Esophagus squamous epithelium (tissue), 5 donors: ENCODE measurements around the gene JUN. TPM values are rescaled to one million over a fixed set of nuclear protein-coding genes. Genes with fewer than 3 reads are reported as not detected.

ENCODE experiments used
- DNase-seq: peaks from one replicate; lab custom pipeline; 2025; lab: John Stamatoyannopoulos, UW
- H3K27ac ChIP-seq, 4 donors: fragments of 200-600 bp; sonication (generic); one replicate each; pipeline ENCODE4 v1.5.1; 2016 to 2019; ENCODE audit warnings: mild to moderate bottlenecking in 1 of 4
- H3K27me3 ChIP-seq, 4 donors: fragments of 200-600 bp; sonication (generic); 1 replicate in 3 of 4; 2 replicates in 1 of 4; pipeline versions ENCODE4 v1.5.1 to v1.6.0; 2017 to 2021; ENCODE audit warnings: antibody characterized with exemption in 1 of 4
- H3K36me3 ChIP-seq, 3 donors: fragments of 200-600 bp; sonication (generic); one replicate each; pipeline ENCODE4 v1.5.1; 2016 to 2019
- H3K4me1 ChIP-seq, 3 donors: fragments of 200-600 bp; sonication (generic); one replicate each; pipeline ENCODE4 v1.5.1; 2017 to 2019
- H3K4me3 ChIP-seq, 4 donors: fragments of 200-600 bp; sonication (generic); 1 replicate in 3 of 4; 2 replicates in 1 of 4; pipeline ENCODE4 v1.5.1; 2016 to 2019; ENCODE audit warnings: mild to moderate bottlenecking in 2 of 4, moderate library complexity in 1 of 4
- H3K9me3 ChIP-seq, 3 donors: fragments of 200-600 bp; sonication (generic); one replicate each; pipeline ENCODE4 v1.5.1; 2016 to 2019
- POLR2A ChIP-seq, 4 donors: fragments of 450-650 bp; IDR thresholded peaks; one replicate each; pipeline ENCODE4 v1.6.1; 2017; ENCODE audit warnings: antibody characterized with exemption in 4 of 4, mild to moderate bottlenecking in 4 of 4, moderate library complexity in 3 of 4
- WGBS, 2 donors: methylation state at CpG; one replicate each; pipeline ENCODE4 v1.1.5; 2018; 5-methylcytosine and 5-hydroxymethylcytosine counted together
- intact Hi-C: fragments of 100-400 bp; cut with DNase I; formaldehyde crosslinking; loops from one replicate; pipeline ENCODE4 v1.15.0; 2022
- total RNA-seq, 4 donors: library from RNA; depleted of rRNA; stranded (reverse); fragments of >200 nt; gene quantifications; one replicate each; pipeline ENCODE4 v1.1.0, GENCODE V29; 2016
- TF ChIP-seq, protein P1 (sequence below), 6 experiments: fragments of 450-650 bp in 4 of 6; fragments of 200-600 bp in 2 of 6; sonication (generic) in 2 of 6; IDR thresholded peaks; one replicate each; pipeline ENCODE4 v1.5.1; 2016 to 2019; ENCODE audit warnings: antibody characterized with exemption in 6 of 6, mild to moderate bottlenecking in 4 of 6, moderate library complexity in 4 of 6
- donor health status: DM: yes; HTN: yes; CAD: no.

The JUN gene
- total RNA-seq, 4 donors from 2014 or later, result 48.5 to 128 (median 66.1) TPM

DNA sequence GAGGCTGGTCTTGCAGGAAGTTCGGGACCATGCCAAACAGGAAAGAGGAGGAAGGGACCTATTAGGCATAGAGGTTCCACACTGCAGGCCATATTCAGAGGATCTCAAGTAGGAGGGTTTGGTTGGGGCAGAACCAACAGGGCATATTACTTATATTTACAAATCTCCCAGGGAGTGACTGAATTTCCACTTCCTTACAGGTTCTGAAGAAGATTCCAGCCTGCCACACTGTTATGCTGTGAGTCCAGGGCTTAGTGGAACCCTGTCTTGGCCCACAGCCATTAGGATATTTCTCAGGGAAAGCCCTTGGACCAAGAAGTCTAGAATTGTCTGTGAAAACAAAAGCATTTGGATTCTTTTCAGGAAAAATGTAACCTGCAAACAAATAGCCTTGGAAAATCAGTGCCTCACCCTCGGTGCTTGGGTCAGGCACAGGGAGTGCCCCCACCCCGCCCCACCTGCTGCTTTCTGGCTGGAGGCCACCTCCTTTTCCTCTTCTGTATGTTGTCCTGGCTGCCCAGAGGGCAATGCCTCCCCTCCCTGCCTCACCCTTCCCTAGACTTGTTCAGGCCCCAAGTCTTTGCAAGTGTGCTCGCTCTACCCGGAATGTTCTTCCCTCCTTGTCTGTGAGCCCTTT, 41.0 kb upstream of the JUN start:
- intact Hi-C loops, result no loop called here
- WGBS, 2 donors, result 32 to 44% methylated on average over 4 to 5 of the region's 5 CpGs

DNA sequence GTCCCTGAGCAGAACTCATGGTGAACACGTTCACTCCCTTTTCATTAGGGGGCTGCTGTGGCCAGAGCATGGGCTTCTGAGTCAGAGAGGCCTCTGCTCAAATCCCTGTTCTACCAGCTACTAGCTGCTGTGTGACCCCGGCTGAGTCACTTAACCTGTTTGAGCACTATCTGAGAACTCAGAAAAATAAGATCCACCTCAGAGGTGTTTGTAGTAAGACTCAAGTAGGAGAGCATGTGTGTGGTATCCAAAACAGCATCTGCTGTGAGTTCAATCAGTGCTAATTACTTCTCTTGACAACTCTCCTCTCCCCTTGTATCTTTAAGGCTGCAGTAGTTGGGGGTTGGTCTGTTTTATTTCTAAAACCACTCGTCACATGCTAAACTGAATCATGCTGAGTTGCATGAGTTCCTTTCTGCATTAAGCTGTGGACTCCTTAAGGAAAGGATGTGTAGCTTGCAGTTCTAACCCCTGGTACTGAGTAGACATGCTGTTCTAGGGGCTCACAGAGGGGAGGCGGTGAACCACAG, 39.7 kb upstream of the JUN start:
- TF ChIP-seq POLR2A (IDR thresholded peaks at IDR 0.05), result no peak
- TF ChIP-seq, protein P1, sequence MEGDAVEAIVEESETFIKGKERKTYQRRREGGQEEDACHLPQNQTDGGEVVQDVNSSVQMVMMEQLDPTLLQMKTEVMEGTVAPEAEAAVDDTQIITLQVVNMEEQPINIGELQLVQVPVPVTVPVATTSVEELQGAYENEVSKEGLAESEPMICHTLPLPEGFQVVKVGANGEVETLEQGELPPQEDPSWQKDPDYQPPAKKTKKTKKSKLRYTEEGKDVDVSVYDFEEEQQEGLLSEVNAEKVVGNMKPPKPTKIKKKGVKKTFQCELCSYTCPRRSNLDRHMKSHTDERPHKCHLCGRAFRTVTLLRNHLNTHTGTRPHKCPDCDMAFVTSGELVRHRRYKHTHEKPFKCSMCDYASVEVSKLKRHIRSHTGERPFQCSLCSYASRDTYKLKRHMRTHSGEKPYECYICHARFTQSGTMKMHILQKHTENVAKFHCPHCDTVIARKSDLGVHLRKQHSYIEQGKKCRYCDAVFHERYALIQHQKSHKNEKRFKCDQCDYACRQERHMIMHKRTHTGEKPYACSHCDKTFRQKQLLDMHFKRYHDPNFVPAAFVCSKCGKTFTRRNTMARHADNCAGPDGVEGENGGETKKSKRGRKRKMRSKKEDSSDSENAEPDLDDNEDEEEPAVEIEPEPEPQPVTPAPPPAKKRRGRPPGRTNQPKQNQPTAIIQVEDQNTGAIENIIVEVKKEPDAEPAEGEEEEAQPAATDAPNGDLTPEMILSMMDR (IDR thresholded peaks at IDR 0.05), result no peak
- Histone ChIP-seq H3K4me1 (peaks cover 16 to 56% (median 19%) of the 10 kb centered on the region in 3 donors), H3K9me3 (peaks cover 0 to 14% (median 0%) of the 10 kb centered on the region in 3 donors), H3K27me3 (no peaks in the 10 kb centered on the region), H3K27ac (peak overlapping the region in 3 of 4 donors; percentile 58 to 81 (median 70)), H3K36me3 (no peaks in the 10 kb centered on the region), H3K4me3 (no peak overlapping the region)
- no peak for DNase-seq
- intact Hi-C loops, result no loop called here
- 61% methylated on average over 4 of the region's 4 CpGs for WGBS, 2 donors

More for the DNA sequence above, 41.0 kb upstream of the JUN start:
- H3K27ac ChIP-seq, result peak overlapping the region; percentile 50 to 81 (median 64)
- no peak overlapping the region for H3K4me3 ChIP-seq
- H3K4me1 ChIP-seq, result peaks cover 16 to 53% (median 19%) of the 10 kb centered on the region in 3 donors
- H3K36me3 ChIP-seq, result no peaks in the 10 kb centered on the region
- DNase-seq, result no peak
- peaks cover 0 to 14% (median 0%) of the 10 kb centered on the region in 3 donors for H3K9me3 ChIP-seq
- TF ChIP-seq, protein P1 (IDR thresholded peaks at IDR 0.05), result no peak
- no peak for TF ChIP-seq POLR2A (IDR thresholded peaks at IDR 0.05)
- H3K27me3 ChIP-seq, result no peaks in the 10 kb centered on the region

DNA sequence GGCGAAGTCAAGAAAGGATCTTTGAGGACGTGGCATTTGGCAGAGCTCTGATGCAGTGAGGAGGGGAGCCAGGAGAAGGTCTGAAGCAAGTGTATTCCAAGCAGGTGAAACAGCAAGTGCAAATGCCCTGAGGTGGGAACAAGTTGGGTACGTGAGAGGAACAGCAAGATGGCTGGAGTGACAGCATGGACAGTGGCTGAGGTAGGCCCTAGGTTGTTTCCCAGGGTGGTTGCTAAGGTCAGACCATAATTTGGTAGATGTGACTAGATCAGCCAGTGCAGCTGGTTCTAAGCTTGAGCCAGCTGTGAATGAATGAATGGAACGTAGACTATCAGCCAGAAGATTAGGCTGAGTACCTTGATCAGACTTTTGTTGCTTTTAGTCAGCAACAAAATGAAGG, 37.5 kb upstream of the JUN start:
- Histone ChIP-seq H3K4me1 (peaks cover 19 to 68% (median 26%) of the 10 kb centered on the region in 3 donors), H3K27ac (peak overlapping the region in 2 of 4 donors; percentile 35 to 62), H3K36me3 (no peaks in the 10 kb centered on the region), H3K27me3 (no peaks in the 10 kb centered on the region), H3K9me3 (no peaks in the 10 kb centered on the region), H3K4me3 (no peak overlapping the region)
- intact Hi-C loops, result no loop called here
- 65 to 80% methylated on average over 4 of the region's 4 CpGs for WGBS, 2 donors
- TF ChIP-seq POLR2A (IDR thresholded peaks at IDR 0.05), result no peak
- TF ChIP-seq, protein P1 (IDR thresholded peaks at IDR 0.05), result no peak
- DNase-seq, result no peak

DNA sequence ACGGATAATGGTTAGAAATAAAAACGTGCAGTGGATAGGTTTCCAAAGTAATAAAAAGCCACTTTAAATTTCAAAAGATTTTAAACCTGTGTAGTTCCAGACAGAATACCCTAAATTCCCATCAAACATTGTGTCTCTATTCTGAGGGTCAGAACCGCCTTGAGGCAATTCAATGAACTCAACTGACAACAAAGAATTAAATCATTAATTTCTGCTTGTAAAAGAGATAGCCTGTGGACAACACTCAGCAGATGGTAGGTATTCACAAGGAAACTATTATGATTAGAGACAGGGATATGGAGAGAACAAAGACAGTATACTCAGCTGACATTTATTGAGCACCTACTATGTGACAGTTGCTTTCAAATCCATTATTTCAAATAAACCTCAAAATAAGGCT, 35.1 kb upstream of the JUN start:
- intact Hi-C loops, result loop anchor here (10.0 kb wide), 2 partner anchors 96 to 236 kb away; no protein-coding TSS in a partner anchor
- no peaks in the 10 kb centered on the region for H3K36me3 ChIP-seq
- WGBS, 2 donors, result 69 to 76% methylated on average over 3 of the region's 3 CpGs
- H3K27me3 ChIP-seq, result no peaks in the 10 kb centered on the region
- H3K27ac ChIP-seq, result no peak overlapping the region
- H3K4me3 ChIP-seq, result no peak overlapping the region
- TF ChIP-seq POLR2A (IDR thresholded peaks at IDR 0.05), result no peak
- TF ChIP-seq, protein P1 (IDR thresholded peaks at IDR 0.05), result no peak
- peaks cover 21 to 67% (median 28%) of the 10 kb centered on the region in 3 donors for H3K4me1 ChIP-seq
- no peak for DNase-seq
- no peaks in the 10 kb centered on the region for H3K9me3 ChIP-seq

DNA sequence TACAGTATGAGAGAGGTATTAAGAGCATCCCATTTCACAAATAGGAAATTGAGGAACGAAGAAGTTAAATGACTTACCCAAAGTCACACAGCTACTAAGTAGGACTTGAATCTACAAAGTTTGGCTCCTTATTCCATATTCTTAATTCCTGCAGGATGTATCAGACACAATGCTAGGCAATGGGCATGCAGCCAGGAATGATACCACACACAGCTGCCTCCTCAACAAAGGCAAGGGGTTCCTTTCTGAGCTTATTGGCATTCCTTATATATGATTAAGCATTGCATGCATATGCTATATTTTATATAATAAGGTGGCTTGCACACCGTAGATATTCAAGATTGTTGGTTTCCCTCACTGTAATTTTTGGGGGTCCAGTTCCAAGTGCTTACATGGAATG, 34.2 kb upstream of the JUN start:
- H3K27me3 ChIP-seq, result no peaks in the 10 kb centered on the region
- no peak overlapping the region for H3K27ac ChIP-seq
- intact Hi-C loops, result loop anchor here (10.0 kb wide), 2 partner anchors 97 to 237 kb away; no protein-coding TSS in a partner anchor
- no peaks in the 10 kb centered on the region for H3K9me3 ChIP-seq
- DNase-seq, result no peak
- no peaks in the 10 kb centered on the region for H3K36me3 ChIP-seq
- H3K4me1 ChIP-seq, result peaks cover 19 to 67% (median 34%) of the 10 kb centered on the region in 3 donors
- WGBS, 2 donors, result 45 to 72% methylated on average over 2 of the region's 2 CpGs
- TF ChIP-seq, protein P1 (IDR thresholded peaks at IDR 0.05), result no peak
- no peak overlapping the region for H3K4me3 ChIP-seq
